GM19328 (cell line): ENCODE measurements around the gene LONRF2.
"Not testable (repeated sequence)": the region's sequence is repeated elsewhere in the genome, so short reads cannot be mapped to it uniquely, and the experiment has no call there.

ENCODE experiments used
- ATAC-seq: cut with Tn5 transposase; IDR thresholded peaks from one replicate; pipeline ENCODE4 v1.9.1; 2021; ENCODE audit warnings: mild to moderate bottlenecking, moderate library complexity; ENCODE audit not compliant: unreplicated experiment

The LONRF2 gene

DNA sequence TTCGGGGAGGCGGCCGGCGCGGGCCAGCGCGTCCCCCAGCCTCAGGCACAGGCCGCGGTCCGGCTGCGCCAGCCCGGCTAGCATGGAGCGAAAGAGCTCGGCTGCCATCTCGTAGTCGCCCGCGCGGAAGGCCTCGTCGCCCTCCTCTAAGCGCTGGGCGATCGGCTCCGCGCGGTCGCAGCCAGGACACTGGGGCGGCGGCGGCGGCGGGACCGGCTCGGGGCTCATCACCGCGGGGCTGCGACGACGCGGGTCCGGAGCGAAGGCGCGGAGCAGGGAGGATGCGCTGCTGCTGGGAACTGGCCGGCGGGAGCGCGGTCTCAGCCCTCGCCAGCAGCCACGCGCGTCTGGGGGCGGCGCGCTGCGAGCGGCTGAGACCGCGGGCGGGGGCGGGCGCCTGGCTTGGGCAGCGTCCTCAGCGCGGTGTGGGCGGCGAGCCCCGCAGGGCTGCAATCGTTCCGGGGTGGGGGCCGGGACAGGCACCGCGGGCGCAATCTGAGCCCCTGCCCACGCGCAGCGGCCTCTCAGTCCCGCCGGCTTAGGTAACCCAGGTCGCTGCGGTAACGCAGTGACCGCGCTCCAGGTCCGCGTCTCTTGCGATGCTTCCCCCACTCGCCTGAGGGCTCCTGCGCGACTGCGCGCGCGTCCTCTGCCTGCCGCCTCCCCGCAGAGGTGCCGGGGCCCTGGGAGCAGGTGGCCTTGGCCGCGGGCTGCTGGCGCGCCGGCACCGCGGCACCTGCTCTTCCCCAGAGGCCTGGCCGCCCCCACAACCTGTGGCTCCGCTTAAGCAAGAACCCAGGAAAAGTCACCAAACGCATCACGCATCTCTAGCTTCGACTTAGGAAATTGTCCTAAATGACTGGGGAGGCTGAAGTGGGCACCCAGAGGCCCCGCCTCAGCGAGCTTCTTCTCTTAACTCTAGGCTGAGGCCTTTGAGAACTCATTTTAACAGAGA, at the start of gene LONRF2:
TSS of gene LONRF2 (minus strand) at position 636 of the 955 bp plus-strand sequence. CDS start at position 228, 408 bp downstream.
- no peak for ATAC-seq

DNA sequence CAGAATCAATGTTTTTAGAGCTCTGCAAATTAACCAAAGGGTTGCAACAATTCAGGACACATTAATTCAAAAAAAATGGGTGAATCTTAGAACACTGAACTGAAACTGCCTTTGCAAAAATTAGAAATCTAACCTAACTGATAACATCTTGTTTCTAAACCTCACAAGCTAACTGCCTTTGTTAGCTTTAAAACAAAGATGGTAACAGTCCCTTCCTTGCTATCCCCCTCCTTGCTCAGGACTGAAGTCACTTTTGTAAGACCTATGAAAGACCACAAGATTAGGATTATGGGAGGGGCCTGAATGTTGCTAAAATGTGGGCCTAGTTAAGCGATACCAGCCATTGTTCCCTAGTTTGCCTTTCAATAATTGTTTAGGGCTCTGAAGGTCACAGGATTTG, 44.9 kb upstream of the LONRF2 start:
- no peak for ATAC-seq

DNA sequence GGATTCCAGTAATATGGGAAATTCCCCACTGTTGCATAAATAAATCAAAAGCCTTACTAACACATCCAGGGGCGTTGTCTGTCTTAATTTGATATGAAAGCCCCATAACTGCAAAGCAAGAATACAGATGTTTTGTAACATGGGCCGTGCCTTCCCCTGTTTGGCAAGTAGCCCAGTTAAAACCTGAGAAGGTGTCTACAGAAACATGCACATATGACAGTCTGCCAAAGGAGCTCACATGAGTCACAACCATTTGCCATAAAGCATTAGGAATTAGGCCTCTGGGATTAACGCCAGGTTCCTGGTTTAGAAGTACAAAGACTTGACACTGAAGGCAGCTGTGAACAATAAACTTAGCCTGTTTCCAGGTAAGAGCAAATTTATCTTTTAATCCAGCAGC, 43.1 kb upstream of the LONRF2 start:
- ATAC-seq, result no peak

DNA sequence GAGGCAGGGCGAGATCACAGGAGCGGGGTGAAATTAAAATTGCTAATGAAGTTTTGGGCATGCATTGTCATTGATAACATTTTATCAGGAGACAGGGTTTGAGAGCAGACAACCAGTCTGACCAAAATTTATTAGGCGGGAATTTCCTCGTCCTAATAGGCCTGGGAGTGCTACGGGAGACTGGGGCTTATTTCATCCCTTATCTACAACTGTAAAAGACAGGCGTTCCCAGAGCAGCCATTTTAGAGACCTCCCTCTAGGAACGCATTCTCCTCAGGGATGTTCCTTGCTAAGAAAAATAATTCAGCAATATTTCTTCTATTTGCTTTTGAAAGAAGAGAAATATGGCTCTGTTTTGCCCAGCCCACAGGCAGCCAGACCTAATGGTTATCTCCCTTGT, 40.0 kb upstream of the LONRF2 start:
- ATAC-seq, result not testable (repeated sequence)

DNA sequence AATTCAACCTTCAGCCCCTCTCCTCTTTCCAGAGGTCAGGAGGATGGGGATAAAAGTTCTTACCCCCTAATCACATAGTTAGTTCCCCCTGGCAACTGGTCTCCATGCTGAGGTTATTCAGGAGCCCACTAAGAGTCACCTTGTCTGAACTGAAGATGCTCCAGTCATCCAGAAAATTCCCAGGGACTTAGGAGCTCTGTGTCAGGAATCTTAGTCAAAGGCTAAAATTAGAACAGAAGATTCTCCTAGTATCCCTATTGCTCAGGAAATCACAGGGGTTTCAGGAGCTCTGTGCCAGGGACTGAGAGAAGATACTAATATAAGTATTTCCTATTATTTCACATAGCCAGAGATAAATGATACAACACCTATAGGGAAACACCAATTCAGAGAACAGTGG, 37.3 kb upstream of the LONRF2 start:
- no peak for ATAC-seq

DNA sequence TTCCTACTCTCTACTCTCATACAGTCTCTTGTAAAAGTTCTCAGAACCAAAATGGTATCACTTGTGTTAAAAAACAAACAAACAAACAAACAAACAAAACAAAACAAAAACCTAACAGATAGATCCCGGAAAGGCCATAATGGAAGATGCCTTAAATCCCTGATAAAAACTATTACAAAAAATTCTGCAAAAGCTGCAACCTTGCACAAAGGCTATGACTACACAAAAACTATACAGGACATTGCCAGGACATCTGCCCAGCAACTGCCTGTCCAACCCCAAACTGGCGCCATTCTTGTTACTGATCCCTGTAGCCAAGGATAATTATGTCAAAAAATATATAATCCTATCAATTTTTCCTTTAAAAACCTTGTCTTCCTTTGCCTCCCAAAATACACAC, 36.3 kb upstream of the LONRF2 start:
- ATAC-seq, result no peak

DNA sequence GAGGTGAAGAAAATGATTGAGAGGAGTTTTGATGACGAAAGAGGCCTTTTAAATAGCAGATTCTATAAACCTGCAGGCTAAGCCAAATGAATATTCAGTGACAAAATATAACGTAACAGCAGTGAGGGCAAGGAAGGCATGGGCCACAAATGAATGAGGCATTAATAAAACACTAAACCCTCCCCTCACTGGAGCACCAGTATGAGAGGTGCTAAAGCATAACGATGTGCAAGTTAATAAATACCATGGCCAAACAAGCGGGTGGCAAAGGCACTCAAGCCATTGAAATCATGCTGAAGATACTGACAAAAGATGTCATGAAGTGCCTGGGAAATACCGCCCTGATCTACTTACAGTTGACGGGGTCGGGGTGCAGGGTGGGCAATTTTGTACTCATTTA, 30.2 kb upstream of the LONRF2 start:
- ATAC-seq, result no peak

DNA sequence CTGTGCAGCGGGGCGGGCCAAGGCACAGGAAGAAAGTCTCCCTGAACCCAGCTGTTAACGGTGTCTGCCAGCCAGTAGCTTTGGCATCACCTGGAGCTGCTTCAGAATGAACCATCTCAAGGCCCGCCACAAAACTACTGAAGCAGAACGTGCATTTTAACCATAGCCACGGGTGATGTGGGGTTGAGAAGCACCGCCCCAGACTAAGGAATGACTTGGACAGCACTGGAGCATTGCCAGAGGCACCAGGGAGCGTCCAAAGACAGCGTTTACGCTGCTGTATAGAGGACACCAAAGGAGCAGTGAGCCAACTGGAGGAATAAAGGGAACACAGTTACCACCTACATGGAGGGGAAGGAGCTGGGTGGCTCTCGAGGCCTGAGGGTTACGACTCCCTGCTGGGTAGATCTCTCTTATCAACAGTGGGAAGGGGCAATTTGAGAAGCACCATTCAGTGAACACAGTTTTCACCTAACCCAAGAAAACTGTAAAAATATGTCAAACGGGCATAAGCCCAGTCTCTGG, 28.4 kb upstream of the LONRF2 start:
- ATAC-seq, result no peak

DNA sequence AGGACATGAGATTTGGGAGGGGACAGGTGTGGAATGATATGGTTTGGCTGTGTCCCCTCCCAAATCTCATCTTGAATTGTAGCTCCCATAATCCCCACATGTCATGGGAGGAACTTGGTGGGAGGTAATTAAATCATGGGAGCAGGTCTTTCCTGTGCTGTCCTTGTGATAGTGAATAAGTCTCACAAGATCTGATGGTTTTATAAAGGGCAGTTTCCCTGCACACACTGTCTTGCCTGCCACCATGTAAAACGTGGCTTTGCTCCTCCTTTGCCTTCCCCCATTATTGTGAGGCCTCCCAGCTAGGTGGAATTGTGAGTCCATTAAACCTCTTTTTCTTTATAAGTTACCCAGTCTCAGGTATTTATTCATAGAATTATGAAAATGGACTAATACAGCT, 22.8 kb upstream of the LONRF2 start:
- not testable (repeated sequence) for ATAC-seq

DNA sequence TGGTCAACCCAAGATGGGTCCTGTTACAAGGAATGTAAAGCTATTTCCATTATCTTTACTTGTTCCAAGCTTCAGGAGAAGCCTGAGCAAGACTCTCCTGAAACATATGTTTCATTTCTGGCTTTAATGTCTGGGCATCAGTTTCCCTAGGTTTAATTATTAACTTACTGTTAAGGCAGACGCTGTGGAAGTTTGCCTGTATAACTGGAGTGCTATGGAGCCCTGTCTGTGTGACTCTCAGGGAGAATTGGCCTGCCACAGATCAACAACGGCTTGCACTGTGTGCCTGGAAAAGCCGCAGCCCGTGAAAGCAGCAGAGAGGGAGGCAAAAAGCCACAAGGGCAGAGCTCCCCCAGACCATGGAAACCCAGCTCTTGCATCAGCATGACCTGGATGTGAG, 22.1 kb upstream of the LONRF2 start:
- no peak for ATAC-seq

DNA sequence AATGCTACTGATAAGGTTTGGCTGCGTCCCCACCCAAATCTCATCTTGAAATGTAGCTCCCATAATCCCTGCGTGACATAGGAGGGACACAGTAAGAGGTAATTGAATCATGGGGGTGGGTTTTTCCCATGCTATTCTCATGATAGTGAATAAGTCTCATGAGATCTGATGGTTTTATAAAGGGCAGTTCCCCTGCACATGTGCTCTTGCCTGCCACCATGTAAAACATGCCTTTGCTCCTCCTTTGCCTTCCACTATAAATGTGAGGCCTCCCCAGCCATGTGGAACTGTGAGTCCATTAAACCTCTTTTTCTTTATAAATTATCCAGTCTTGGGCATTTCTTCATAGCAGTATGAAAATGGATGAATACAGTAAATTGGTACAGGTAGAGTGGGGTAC, 20.2 kb upstream of the LONRF2 start:
- ATAC-seq, result not testable (repeated sequence)

DNA sequence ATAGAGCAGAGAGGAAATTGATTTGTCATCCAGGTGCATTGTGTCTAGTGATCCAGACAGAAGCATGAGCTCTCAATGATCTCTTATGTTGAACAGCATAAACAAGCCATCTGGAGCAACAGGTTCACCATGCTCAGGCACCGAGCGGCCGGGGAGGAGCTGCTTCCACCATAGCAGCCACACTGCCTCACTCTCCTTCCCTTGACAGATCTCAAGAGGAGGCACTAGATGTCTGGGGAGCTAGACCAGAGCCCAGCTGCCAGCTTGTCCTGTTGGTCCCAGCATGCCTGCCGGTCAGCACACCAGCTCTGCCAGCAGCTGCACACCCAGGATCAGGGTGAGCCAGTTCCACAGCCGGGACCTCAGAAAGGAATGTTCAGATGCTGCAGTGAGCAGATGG, 17.5 kb upstream of the LONRF2 start:
- no peak for ATAC-seq

DNA sequence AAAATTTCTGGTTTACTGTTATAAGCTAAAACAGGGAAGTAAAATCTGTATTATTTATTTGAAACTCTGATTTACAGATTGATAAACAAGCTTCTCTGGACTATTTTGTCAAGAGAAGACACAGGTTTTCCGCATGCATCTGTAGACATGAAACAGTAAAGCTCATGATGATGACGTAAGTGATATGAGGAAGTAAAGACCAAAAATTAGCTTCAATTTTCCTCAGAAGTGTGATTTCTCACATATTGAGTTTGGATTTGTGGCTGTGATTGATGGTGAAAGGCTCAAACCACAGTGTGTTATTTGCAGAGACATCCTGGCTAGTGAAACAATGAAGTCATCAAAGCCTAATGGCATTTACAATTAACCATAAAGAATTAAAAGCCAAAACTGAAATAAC, 12.6 kb upstream of the LONRF2 start:
- ATAC-seq, result no peak

DNA sequence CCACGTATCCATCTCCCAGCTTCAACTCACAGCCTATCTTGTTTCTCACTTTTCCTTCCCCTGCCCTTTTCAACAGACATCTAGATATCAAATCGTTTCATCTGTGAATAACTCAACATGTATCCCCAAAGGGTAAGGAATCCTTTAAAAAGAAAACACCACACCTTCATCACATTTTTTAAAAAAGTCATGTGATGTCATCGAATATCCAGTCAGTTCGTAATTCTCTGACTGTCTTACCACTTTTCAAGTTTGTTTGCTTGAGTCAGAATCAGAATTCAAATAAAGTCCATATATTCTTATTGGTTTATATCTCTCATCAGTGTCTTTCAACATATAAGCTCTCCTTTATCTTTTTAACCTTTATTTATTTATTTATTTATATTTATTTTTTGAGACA, 5.4 kb upstream of the LONRF2 start:
- ATAC-seq, result no peak

DNA sequence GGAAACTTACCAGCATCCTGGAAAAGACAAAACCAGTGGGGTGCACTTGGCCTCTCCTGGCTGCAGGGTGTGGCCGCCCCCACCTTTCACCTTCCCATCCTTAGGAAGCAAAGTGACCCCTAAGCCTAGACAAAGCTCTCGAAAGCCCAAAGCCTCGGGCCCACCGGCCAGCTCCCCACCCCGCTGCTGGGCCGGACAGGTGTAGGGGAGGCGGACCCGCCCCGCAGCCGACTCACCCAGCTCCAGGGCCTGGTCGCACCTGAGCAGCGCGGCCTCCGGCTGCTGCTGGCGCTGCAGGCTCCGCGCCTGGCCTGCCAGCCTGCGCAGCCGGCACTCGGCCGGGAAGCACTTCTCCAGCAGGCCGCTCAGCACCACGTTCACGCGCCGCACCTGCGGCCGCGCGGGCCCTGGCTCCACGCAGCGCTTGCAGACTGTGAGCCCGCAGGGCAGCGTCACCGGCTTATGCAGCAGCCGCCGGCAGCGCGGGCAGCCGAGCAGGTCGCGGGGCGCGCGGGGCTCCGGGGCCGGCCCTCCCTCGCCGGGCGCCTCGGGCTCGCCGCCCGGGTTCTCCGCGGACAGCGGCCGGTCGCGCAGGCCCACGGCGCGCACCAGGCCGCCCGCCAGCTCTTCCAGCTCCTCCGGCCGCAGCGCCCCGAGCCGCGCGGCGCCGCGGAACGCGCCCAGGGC, 979 bp downstream of the LONRF2 start:
- no peak for ATAC-seq

DNA sequence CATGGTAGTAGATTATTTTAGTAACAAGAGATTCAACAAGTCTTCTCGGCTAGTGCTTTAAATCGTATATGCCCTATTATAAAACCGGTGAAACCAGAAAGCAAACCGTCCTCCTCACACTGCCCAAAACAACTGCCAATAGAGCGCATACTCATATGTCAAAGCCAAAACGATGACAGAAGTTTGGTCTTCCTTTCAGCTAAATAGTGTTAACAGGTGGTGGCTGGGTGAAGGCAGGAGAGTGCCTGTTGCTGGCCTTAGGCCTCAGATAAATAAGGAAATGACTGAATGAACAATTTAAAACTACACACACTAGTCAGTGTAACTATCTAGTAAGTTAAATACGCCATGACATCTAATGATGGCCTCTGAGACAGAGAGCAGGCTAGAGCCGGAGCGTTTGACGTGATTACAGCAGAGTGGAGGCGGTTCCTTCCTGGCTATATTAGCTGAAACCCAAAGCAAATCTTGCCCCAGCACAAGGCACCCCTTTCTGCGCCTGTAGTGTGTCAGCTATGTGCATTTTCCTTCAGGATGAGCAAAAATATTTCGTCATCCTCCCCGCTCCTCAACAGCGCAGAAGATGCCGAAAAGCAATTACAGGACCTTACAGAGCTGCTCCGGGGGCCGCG, 1.6 kb downstream of the LONRF2 start:
- no peak for ATAC-seq

DNA sequence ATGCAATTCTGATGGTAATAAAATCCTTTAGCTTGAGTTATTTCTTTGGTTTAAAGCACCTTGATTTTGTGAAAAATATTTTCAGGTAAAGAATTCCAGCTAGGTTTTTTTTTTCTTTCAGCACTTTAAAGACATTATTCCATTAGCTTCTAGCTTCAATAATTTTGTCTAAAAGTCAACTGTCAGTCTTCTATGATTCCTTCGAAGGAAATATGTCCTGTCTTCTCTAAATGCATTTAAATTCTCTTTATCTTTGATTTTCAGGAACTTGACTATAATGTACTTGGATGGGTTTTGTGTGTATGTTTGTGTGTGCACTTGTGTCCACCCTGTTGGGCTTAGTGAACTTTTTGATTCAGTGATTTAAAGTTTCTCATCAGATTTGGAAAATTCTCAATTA, 4.7 kb downstream of the LONRF2 start:
- no peak for ATAC-seq

DNA sequence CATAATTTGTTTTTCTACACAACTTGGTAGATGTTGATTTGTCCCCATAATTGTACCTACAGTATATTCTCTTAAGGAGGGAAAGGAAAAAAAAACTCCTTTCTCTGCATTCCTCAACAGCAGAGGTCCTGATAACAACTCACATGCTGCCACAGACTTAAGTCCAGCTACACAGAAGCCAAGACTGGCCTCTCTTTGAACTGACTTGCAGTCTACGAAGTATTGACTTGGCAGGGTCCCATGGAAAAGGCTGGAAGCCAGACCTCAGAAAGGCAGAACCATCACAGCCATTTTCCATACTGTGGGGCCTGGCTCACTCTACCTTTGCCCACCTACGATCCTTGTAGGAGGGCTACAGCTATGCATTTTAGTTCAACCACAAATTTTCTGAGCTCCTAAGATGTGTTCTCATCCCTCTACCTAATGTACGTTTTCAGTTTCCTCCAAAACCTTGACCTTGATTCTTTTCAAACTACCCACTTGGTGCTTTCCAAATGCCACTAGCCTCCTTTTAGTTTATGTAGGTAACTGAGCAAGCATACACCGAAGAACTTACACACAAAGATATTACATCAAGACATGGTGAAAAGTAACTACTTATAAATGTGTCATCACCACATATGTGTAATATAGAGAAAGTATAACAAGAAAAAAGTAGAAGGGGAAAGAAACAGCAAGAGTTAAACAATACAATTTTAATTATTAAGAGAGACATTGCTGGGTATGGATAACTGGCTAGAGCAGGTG, 12.2 kb downstream of the LONRF2 start:
- ATAC-seq, result no peak

DNA sequence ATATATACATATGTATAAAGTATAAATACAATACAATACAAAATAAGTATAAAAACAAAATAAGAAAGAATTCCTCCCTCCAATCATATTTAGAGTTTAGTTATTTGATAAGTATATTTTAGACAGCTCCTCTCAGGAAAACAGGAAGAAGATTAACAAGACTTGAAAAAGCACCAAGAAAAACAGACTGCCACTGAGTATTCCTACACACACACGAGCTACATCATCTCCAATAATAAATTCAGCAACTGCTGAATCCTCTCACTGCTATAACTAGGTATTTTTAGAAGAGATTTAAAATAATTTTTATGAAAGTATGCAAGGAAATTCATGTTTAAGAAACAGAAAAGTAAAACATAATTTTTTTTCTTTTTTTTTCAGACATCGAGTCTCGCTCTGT, 13.0 kb downstream of the LONRF2 start:
- no peak for ATAC-seq

DNA sequence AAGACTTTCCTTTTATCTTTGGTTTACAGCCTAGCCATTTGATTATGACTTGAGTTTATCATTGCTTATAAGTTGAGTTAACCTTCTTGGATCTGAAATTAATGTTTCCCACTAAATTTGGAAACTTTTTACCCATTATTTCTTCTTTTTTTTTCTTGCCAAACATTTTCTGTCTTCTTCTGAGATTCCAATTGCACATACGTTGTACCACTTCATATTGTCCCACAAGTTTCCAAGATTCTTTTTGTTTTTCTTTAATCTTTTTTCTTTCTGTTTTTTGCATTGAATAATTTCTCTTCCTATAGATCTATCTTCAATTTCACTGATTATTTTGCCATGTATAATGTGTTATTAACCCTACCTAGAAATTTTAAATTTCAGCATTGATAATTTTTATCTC, 18.6 kb downstream of the LONRF2 start:
- no peak for ATAC-seq

DNA sequence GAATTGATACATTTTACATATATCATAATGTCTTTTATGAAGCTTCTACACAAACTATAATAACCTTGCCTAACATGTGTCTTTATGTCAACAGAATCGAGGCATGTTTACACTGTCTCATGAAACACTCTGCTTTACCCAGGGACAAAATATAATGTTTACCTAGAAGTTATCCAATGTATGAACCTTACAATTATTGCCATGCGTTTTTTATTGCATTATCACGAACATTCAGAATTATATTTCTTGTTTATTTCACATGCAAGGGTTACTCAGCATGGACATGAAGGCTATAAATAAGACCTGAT, 19.8 kb downstream of the LONRF2 start:
- no peak for ATAC-seq
